Stimulated activated CD4-positive, alpha-beta T cell treated with anti-CD3 and anti-CD28 coated beads, TNF-alpha, amount 100 ng/mL, for 24 hours (primary cell): ENCODE measurements around the gene ALOX15.
"Not testable (repeated sequence)": the region's sequence is repeated elsewhere in the genome, so short reads cannot be mapped to it uniquely, and the experiment has no call there.

ENCODE experiments used
- DNase-seq, 3 experiments: peaks; one replicate each; pipeline ENCODE4 v3.0.0-alpha.2; 2020; ENCODE audit warnings: low read depth in 3 of 3

ALOX15 gene

GRCh38 chr17:4648741-4649140, 7.3 kb upstream of the ALOX15 start:
- DNase-seq = no peak

GRCh38 chr17:4645642-4646041, 4.2 kb upstream of the ALOX15 start:
- DNase-seq = no peak

DNA sequence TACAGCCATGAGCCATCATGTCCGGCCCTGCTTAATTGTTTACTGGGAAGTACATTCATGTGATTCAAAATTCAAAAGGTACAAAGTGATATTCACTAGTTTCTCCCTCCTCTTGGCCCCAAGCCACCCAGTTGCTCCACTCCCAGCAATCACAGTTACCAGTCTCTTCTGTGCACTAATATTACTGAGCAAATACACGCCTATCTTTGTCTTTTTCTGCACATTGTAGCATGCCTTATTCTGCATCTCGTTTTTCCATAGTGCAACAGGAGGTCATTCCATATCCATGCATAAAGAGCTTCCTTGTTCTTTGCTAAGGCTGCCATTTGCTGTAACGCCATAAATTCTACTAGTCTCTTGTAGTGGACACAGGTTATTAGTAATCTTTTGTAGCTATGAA, 2.2 kb upstream of the ALOX15 start:
- no peak for DNase-seq

GRCh38 chr17:4642286-4642685, 808 bp upstream of the ALOX15 start:
- DNase-seq = no peak

GRCh38 chr17:4640569-4641188, 799 bp downstream of the ALOX15 start:
- DNase-seq = peak in 1 of 3 experiments; percentile 16

DNA sequence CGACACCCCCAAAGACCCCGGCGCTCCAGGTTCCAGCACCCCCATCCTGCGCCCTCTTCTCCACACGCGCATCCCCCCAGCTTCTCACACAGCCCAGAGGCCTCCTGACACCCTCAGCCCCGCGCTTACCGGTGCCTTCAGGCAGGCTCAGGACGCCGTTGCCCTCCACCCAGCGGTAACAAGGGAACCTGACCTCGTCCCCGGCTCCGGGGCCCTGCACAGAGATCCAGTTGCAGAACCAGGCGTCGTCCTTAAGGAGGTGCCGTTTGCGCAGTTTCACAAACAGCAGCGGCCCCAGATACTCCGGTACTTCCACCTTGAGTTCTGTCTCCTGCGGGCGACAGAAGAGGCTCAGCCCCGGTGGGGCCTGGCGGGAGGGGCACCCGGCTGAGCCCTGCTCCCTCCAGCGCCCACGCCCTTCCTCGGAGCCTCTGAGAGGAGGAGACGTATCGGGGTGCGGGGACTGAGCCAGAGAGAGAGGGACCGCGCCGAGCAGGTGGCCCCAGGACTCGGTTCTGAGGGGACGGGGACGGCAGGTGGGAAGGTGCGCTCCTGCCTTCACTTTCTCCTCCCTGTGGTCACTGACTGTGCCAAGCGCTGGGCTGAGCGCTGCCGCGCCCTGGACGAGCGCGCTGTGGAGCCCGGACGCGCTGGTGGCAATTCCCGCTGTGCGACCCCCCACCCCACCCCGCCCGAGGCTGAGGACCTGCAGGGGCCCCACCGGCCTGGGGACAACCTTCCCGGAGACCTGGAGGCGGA, 2.0 kb downstream of the ALOX15 start:
- peak in 1 of 3 experiments; percentile 18 for DNase-seq

GRCh38 chr17:4638766-4639165, 2.7 kb downstream of the ALOX15 start:
- DNase-seq = not testable (repeated sequence)

GRCh38 chr17:4636474-4637100, 4.9 kb downstream of the ALOX15 start:
- no peak for DNase-seq

- no peak for DNase-seq
These were observed 5.6 kb downstream of the ALOX15 start for GRCh38 chr17:4635823-4636375.

- no peak for DNase-seq
These were observed 6.5 kb downstream of the ALOX15 start for GRCh38 chr17:4634976-4635375.

DNA sequence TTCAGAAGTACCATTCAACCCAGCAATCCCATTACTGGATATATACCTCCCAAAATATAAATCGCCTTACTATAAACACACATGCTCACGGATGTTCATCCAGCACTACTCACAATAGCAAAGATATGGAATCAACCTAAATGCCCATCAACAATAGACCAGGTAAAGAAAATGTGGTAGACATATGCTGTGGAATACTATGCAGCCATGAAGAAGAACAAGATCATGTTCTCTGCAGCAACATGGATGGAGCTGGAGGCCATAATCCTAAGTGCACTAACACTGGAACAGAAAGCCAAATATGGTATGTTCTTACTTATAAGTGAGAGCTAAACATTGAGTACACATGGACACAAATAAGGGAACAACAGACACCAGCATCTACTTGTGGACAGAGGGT, 7.8 kb downstream of the ALOX15 start:
- no peak for DNase-seq

DNA sequence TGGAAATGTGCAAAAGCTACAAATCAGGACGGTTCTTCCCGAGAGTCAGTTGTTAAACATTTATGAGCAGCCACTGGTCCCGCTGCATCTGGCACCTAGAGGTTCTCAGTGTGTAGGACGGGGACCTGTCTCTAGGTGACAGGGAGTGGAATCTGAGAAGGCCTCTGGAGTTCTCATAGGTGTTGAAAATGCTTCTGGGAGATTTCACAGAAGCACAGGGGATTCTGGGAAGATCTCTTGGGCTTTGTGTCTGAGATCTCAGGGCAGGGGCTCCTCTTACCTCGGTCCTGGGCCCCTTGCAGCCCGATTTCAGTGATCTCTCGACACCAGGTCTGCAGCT, 8.9 kb downstream of the ALOX15 start:
- no peak for DNase-seq

- DNase-seq = no peak
These were observed 9.5 kb downstream of the ALOX15 start for GRCh38 chr17:4631836-4632580.

- no peak for DNase-seq
These were observed 10.0 kb downstream of the ALOX15 start for GRCh38 chr17:4631431-4631830.

GRCh38 chr17:4626734-4627256, 14.7 kb downstream of the ALOX15 start:
- no peak for DNase-seq

DNA sequence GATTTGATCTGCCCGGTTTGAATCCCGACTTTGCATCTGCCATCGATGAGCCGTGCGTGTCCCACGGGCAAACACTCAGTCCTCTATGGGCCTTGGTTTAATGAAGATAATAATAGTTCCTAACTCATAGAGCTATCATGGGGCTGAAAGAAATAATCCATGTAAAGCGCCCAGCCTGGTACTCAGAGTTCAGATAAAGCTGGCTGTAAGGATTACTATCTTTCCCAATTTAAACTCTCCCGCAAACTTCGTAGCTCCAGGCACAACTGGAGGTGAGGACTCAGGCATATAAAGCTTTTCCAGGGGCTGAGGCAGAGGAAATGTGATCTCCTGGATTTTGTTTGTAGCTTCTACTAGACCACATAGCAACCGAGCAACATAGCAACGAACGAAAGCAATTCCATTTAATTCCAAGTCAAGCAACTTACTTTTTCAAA, 16.3 kb downstream of the ALOX15 start:
- no peak for DNase-seq

- not testable (repeated sequence) for DNase-seq
These were observed 17.0 kb downstream of the ALOX15 start for GRCh38 chr17:4624451-4624911.

GRCh38 chr17:4623249-4623648, 18.2 kb downstream of the ALOX15 start:
- DNase-seq = no peak

GRCh38 chr17:4622375-4622774, 19.1 kb downstream of the ALOX15 start:
- DNase-seq = no peak

DNA sequence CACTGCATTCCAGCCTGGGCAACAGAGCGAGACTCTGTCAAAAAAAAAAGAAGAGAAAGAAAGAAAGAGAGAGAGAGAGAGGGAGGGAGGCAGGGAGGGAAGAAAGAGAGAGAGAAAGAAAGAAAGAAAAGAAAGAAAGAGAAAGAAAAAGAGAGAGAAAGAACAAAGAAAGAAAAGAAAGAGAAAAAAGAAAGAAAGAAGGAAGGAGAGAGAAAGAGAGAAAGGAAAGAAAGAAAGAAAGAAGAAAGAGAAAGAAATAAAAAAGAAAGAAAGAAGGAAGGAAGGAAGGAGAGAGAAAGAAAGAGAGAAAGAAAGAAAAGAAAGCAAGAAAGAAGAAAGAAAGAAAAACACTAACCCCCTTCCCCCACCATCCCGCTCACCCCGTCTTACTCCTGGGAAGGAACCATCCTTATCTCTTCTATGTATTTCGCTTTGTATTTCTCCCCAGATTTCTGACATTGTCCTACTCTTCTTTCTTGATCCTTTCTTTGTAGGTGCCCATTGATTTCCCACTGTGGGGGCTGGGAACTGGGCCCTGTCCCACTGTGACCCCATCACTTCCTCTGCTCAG, 20.9 kb downstream of the ALOX15 start:
- DNase-seq = no peak

DNA sequence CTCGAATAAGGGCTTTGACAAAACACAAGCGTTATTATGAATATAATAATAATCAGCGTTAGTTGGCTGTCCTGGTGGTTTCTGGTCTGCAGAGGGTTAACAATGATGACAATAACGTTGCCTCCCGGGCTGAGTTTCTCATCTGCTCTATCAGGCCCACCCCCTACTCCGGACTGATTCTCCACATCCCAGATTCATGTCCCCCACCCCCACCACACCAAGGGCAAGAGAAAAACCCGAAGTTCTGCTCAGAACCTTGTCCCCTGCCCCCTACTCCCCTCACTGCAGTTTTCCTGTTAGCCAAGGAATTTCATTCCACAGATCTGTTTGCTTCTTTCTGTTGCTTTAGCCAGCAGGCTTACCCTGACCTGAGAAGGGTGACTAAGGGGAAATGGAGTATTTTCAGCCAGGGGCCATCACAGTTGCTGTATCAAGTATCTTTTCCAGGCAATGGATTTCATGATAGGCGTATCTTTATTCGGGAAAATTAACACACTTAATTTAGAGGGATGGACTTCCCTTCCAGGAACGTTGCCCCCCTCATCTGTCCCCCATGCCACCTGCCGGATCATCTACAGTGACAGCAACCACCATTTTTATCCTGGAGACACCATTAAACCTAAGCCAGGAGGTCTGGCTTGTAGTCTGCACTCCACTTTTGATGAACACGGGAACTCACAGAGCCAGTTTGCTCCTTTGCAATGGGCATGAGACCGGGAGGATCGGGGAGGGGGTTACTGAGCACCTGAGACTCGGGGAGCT, 23.7 kb downstream of the ALOX15 start:
- DNase-seq = no peak
